ENCODE results near the gene CDC16. TPM values are rescaled to one million over a fixed set of nuclear protein-coding genes. Genes with fewer than 3 reads are reported as not detected.

The CDC16 gene
- total and polyA plus RNA-seq, 9 of the 15 experiments (the other 6 are each of a cell fraction or from before 2014, with no cell fraction given) = 23.2 to 102 (median 51.6) TPM

DNA sequence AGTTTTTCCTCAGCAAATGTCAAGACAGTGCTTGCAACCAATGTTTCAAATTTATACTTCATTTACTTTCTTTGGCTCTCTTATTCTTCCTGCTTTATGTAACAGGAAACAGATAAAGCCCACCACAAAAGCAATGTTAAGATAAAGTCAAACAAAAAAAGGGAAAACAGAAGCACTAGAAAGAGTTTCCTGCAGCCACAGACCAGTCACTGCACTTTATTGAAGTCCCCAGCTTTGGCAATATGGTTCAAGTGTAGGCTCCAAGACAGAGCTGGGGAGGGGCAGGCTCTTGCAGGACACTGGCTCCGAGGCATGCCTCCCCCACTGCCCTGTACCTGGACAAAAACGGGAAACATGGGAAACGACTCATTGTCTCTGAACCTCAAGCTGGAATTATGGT, 15.3 kb upstream of the CDC16 start (continued):
- TF ChIP-seq ZFP91 (CRISPR knock-in tag; IDR thresholded peaks at IDR 0.05) (no peak), HIVEP1 (CRISPR knock-in tag; IDR thresholded peaks at IDR 0.05) (no peak), SP2 (IDR thresholded peaks at IDR 0.05; ENCODE audit: extremely low read depth, low read depth, low read length, poor library complexity, severe bottlenecking) (no peak), E2F1 (CRISPR knock-in tag; IDR thresholded peaks at IDR 0.05) (no peak), ZNF696 (CRISPR knock-in tag; conservative IDR thresholded peaks at IDR 0.05) (no peak), POLR3G (IDR thresholded peaks at IDR 0.05; ENCODE audit: extremely low read depth, insufficient read length, insufficient replicate concordance) (no peak), SLC30A9 (CRISPR knock-in tag; IDR thresholded peaks at IDR 0.05) (no peak), ZNF354B (CRISPR knock-in tag; IDR thresholded peaks at IDR 0.05) (no peak), ZNF253 (CRISPR knock-in tag; conservative IDR thresholded peaks at IDR 0.05) (no peak)
